Left lobe of liver (tissue), 2 donors: ENCODE results near the gene GPRC6A. TPM values are rescaled to one million over a fixed set of nuclear protein-coding genes. Genes with fewer than 3 reads are reported as not detected.
"Not testable (repeated sequence)": the region's sequence is repeated elsewhere in the genome, so short reads cannot be mapped to it uniquely, and the experiment has no call there.

Source experiments
- ATAC-seq: fragments of 200-7000 bp; cut with Tn5 transposase; one replicate; pipeline ENCODE4 v1.9.1; 2020; ENCODE audit warnings: mild to moderate bottlenecking, moderate library complexity
- DNase-seq: peaks from one replicate; pipeline ENCODE4 v3.0.0-alpha.2; 2020; ENCODE audit warnings: low spot score
- total RNA-seq: library from RNA; stranded (reverse); gene quantifications from one replicate; pipeline ENCODE4 v1.2.1, GENCODE V29; 2021
- donor health status: DM: no; HTN: no; CAD: no; lungs with moderate emphysema.
- donor health status: DM: no; HTN: yes; CAD: no.

The GPRC6A gene, protein sequence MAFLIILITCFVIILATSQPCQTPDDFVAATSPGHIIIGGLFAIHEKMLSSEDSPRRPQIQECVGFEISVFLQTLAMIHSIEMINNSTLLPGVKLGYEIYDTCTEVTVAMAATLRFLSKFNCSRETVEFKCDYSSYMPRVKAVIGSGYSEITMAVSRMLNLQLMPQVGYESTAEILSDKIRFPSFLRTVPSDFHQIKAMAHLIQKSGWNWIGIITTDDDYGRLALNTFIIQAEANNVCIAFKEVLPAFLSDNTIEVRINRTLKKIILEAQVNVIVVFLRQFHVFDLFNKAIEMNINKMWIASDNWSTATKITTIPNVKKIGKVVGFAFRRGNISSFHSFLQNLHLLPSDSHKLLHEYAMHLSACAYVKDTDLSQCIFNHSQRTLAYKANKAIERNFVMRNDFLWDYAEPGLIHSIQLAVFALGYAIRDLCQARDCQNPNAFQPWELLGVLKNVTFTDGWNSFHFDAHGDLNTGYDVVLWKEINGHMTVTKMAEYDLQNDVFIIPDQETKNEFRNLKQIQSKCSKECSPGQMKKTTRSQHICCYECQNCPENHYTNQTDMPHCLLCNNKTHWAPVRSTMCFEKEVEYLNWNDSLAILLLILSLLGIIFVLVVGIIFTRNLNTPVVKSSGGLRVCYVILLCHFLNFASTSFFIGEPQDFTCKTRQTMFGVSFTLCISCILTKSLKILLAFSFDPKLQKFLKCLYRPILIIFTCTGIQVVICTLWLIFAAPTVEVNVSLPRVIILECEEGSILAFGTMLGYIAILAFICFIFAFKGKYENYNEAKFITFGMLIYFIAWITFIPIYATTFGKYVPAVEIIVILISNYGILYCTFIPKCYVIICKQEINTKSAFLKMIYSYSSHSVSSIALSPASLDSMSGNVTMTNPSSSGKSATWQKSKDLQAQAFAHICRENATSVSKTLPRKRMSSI
- total RNA-seq, result not detected

DNA sequence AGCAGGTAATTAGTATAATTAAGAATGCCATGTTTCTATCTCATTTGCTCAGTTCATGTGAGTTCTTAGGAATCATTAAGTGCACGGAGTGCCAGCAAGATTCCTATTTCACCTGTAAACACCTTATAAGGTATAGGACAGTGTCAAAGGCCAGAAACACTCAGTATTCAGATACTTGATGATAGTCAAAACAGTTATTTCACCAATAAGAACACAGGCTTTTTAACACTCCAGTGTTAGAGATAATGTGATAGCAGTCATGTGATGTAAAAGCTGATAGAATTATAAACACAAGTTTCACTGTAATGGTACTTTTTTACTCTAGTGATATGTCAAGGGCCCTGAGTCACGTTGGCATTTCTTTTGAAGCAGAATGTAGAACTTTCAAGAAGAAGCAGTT lies at the start of gene GPRC6A:
GPRC6A (minus strand) TSS at position 101 of the 400 bp plus-strand sequence; CDS start at position 31, 70 bp downstream.
- ATAC-seq (no peak), DNase-seq (no peak)

DNA sequence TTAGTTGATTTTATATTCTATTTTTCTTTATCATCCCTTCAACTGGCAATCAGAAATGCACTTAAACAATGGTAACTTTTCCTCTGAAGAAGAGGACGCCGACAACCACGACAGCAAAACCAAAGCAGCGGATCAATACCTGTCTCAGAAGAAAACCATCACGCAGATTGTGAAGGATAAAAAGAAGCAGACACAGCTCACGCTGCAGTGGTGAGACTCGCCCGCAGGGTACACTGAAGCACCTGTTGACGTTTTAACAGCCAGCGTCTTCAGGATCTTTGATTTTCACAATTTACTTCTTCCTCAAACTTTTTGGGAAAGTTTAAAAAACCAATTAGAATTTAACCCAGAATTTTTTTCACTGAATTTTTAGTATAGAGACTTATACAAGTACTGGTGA lies 48.9 kb upstream of the GPRC6A start:
- DNase-seq, result no peak

DNA sequence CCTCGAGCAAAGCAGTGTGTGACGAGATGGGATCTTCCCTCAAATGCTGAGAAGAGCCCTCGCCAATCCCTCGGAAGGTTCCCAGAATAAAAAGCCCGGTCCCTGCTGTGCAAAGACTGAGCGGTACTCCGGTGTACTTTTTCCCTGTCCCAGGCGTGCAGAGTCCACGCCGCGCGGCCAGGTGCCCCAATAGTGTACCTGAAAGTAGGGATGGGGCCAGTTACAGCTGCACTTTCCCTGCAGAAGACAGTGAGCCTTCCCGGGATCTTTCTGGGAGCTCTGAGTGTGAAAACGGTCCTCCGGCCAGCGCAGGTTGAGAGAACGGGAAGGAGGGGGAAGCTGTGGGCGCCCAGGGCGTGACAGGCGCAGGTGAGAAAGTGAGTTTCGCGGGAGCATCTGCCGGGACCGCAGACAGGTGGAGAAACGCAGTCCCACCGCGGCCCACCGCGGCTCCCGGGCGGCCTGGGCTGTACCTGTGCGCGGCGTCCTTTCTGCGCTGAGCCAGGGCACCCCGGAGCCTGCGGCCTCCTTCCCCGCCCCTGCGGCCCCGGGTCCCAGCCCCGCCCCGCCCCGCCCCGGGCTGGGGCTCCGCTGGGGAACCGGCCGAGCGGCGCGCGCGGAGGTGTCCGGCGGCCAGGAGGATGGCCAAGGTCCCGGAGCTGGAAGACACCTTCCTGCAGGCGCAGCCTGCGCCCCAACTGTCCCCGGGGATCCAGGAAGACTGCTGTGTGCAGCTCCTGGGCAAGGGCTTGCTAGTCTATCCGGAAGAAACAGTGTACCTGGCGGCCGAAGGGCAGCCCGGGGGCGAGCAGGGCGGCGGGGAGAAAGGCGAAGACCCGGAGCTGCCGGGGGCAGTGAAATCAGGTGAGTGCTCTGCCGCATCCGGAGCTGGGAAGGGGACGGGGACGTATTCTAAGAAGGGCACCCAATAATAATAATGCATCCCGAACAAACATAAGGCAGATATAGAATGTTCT lies 48.0 kb upstream of the GPRC6A start, which contains the start of gene RFX6:
RFX6 (plus strand) TSS at position 608 of the 977 bp plus-strand sequence; CDS start at position 642, 34 bp downstream.
- DNase-seq, result no peak
- ATAC-seq, result peak; percentile 47

More for the DNA sequence above, 48.9 kb upstream of the GPRC6A start:
- ATAC-seq, result no peak

DNA sequence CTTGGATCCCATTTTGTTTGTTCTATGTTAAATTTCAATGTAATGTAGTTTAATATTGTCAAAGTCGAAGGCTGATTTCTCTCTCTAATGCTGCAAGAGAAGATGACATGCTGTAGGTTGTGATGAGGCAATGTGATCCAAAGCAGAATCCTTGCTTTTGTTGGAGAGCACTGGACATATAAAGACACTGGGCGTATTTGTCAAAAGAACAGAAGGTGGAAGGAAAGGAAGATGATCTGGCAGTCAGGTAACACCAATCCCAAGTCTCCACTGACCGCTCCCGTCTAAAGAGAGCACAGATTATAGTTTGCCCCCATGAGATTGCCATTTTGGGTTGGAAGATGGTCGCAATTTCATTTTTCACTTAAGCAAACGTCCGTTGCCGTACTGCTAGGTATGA lies 47.2 kb upstream of the GPRC6A start:
- DNase-seq, result no peak
- ATAC-seq, result no peak

DNA sequence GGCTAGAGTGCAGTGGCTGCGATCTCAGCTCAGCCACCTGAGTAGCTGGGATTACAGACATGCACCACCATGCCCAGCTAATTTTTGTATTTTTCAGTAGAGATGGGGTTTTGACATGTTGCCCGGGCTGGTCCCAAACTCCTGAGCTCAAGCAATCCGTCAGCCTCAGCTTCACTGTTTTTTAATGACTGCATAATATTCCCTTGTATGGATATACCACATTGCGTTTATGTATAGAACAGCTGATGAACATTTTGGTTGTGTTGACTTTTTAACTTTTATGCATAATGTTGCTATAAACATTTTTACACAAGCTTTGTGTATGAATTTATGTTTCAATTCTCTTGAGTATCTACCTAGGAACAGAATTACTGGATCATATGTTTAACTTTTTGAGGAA lies 43.9 kb upstream of the GPRC6A start:
- ATAC-seq (no peak), DNase-seq (no peak)

DNA sequence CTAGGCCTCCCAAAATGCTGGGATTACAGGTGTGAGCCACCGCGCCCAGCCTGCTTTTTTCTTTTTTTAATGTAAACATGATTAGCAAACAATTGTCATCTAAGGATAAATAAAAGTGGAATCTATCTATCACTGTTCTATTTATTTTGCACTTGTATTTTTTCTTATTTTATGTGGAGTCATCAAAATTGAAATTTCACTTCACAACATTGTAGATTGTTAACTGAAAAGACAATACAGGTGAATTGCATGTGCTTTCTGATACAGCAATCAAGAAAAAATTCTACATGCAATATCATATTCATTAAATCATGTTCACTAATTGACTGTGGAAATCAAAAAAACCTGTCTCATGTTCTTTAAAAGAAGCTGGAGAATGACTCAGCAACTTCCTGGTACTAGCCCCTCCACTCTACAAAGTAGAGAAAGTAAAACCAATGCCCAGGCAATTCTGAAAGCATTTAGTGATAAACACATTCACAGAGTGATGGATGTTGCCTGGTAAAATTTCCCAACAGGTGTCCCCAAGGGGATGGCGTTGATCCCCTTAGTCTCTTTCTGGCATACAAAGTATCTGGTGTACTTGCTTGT lies 37.5 kb upstream of the GPRC6A start:
- ATAC-seq, result no peak
- DNase-seq, result no peak

DNA sequence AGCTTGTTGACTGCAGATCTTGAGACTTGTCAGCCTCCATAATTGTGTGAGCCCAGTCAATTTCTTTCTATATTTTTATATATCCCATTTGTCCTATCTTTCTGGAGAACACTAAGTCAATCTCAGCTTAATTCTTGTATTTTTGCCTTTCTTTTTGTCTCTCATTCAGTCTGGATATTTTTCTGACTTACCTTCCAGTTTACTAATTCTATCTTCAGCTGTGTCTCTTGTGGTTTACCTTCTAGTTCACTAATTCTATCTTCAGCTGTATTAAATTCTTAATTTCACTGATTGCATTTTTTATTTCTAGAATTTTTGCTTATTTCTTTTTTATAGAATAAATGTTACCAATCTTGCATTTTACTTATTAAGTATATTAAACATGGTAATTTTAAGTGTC lies 30.4 kb upstream of the GPRC6A start:
- ATAC-seq, result no peak

DNA sequence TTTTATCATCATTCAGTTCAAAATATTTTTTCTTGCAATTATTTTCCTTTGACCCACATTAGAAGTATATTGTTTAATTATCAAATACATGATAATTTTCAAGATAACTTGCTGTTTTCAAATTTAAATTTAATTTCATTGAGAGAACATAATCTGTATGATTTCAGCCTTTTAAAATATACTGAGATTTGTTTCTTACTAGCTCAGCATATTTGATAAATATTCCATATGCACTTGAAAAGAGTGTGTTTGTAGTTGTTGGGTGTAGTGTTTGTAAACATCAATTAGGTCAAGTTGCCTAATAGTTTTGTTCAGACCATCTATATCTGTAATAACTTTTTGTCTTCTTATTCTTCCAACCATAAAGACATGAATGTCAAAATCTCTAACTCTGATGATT lies 29.2 kb upstream of the GPRC6A start:
- no peak for ATAC-seq
- DNase-seq, result no peak

More for the DNA sequence above, 30.4 kb upstream of the GPRC6A start:
- DNase-seq, result no peak

DNA sequence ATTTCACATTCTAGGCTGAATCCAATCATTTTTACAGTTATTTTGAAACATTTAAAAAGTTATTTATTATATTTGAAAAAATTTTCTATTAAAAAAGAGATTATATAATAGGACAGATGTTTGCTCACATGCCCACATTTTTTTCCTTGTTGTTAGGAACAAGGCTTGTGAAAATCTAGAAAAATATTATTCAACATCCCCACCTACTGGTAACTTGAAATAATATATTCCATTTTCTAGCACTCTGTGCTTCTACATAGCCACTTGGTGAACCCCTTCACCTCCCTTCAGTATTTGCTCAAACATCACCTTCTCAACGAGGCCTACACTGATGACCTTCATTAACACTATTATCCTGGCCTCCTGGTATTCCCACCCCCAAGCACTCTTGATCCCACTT lies 18.3 kb upstream of the GPRC6A start:
- ATAC-seq, result peak; percentile 64

DNA sequence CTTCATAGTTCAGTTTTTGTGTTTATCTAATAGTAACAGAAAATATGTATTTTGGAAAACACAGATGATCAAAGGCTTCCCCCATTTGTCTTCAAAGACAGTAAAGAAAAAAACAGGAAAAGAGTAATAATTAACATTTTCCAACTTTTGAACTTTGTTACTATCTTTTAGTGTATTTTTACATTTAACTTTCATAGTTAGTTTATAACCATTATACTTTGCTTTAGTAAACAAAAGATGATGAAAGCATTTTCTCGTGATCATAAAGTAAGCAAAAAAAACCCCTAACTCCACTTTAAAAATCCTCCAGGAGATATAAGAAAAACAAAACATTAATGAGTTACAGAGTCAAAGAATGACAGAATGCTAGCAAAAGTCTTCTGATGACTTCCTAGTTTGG lies 13.6 kb upstream of the GPRC6A start:
- DNase-seq, result no peak
- no peak for ATAC-seq

More for the DNA sequence above, 18.3 kb upstream of the GPRC6A start:
- no peak for DNase-seq

DNA sequence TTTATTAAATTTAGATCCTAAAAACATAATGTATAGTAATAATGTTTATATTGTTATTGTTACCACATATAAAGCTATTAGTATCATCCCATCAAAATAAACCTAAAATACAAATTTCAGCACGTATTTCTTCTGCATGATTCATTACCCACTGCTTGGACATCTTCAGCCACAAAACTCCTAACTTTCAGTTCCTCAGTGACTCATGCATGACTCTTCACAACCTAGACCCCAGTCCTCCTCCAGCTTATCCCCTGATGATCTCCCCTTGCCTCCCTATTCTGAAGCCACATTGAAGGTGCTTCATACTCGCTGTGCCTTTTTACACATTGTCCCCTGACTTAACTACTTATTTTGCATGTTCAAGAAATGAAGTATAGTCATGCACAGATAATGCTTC lies 11.2 kb upstream of the GPRC6A start:
- DNase-seq, result no peak
- no peak for ATAC-seq

DNA sequence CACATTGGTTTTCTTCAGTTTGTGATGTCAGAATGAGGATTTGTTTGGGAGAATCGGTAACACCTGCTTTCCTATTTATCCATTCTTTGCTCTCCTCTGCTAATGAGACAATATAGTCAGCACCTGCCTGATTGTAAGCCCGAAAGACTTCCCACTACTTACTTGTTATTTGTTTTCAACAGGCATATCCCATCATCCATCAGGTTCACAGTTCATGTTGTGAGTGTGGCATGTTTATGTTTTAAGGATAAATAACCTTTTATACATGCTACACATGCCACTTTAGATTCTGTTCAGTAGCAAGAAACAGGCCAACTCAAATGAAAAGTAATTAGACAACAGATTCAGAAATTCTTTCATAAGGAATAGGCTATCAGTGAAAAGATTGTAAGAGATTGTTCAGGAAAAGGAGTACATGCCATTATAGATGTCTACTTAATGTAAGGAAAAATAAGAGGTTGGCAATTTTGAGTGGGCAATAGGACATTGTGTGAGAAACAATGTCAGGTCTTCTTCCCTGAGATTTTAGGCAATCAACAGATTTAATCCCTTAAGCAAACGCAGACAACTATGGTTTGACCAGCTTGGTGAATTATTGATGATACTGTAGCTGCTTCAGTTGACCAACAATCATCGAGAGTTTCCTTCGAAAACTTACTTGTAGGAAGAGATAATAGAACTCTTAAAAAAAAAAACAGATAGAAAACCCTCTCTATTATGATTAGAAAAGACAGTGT lies 7.9 kb upstream of the GPRC6A start:
- no peak for ATAC-seq
- DNase-seq, result no peak

DNA sequence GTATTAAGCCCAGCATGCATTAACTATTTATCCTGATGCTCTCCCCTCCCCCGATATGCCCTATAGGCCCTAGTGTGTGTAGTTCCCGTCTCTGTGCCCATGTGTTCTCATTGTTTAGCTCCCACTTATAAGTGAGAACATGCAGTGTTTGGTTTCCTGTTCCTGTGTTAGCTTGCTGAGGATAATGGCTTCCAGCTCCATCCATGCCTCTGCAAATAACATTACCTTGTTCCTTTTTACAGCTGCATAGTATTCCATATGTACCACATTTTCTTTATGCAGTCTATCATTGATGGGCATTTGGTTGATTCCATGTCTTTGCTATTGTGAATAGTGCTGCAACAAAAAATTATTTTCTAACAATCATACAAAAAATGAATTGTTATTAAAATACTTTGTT lies 5.6 kb upstream of the GPRC6A start:
- ATAC-seq, DNase-seq: not testable (repeated sequence)

DNA sequence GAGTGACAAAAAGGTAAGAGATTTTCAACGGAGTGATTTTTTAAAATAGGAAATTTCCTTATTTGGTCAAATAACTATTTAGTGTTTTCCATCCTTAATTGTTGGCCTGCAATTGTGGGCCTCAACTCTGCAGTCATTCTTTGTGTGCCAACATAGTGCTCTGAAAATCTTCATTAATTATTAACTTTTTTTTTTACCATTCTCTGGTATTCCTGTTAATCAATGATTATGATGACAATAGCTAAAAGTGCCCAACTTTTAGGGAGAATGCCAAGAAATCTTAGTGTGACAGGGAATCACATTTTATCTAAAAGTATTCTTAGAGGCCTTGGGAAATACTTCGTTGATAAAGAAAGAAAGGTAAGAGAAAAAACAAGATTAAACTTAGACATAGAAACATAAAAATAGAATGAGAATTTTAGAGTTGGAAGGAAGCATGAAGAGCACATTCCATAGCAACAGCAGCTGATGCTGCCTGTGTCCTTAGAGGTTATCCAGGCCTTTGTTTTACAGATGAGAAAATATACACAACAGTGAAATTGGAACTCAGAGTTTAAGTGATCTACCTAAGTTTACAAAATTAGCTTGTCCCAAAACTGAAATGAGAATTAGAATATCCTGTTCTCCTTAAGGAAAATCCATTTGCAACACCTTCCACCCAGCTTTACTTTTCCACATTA lies 1.2 kb downstream of the GPRC6A start:
- no peak for ATAC-seq
- no peak for DNase-seq

DNA sequence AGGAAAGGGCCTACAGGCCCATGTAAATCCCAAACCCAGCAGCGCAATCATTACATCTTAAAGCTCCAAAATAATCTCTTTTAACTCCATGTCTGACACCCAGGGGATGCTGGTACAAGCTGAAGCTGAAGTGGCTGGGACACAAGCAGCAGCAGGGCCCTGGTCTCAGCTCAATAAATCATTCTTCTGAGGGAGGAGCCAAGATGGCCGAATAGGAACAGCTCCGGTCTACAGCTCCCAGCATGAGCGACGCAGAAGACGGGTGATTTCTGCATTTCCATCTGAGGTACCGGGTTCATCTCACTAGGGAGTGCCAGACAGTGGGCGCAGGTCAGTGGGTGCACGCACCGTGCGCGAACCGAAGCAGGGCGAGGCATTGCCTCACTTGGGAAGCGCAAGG lies 12.5 kb downstream of the GPRC6A start:
- ATAC-seq, DNase-seq: not testable (repeated sequence)

DNA sequence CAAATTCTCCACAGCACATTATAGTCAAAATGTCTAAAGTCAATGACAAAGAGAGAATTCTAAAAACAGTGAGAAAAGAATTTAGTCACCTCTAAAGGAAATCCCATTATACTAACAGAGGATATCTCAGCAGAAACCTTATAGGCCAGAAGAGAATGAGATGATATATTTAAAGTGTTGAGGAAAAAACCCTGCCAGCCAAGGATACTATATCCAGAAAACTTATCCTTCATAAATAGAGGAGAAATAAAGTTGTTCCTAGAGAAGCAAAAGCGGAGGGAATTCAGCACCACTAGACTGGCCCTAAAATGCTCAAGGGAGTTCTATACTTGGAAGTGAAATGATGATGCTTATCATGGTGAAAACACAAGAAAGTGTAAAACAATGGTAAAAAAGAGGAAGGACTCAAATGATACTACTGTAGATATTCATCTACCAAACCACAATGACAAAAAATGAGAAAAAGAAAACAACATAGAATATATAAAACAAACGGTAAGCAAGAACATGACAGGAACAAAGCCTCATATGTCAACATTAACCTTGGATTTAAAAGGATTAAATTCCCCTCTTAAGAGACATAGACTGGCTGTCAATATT lies 16.7 kb downstream of the GPRC6A start:
- DNase-seq, result no peak
- ATAC-seq, result no peak

DNA sequence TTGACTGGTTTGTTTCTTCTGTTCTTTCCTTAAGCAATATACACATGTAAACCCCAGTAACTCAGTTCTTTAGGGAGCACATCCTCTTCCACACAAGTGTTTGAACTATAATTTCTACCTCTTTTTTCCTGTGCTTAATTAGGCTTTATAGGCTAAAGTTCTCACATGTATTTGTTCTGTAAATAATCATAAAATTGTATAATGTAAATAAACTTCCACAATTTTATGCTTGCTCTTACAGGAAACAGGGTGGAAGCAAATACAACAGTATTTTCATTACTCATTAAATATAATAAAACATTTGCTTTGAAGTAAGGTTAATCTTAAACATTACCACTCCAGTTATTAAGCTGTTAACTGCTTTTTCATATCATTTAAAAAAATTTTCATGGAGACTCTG lies 26.9 kb downstream of the GPRC6A start:
- ATAC-seq (no peak), DNase-seq (no peak)

DNA sequence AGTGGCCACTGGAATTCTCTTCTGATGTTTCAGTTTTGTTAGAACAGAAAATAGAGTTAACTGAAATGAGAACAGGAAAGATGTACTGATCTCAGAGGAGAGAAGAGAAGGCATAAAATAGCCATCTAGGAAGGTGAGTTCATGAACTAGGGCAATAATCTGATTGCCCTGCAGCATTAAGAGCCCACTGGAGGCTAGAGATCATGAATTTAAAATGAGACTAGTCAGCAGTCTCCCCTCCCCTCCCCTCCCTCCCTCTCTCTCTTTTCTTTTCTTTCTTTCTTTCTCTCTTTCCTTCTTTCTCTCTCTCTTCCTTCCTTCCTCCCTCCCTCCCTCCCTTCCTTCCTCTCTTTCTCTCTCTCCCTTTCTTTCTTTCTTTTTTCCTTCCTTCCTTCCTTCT lies 28.9 kb downstream of the GPRC6A start:
- ATAC-seq (no peak), DNase-seq (no peak)
